ENCODE measurements around the gene NLRP7.
A peak's percentile ranks its signal among the peaks of the same experiment; 100 is the strongest.
"Not testable (repeated sequence)": the region's sequence is repeated elsewhere in the genome, so short reads cannot be mapped to it uniquely, and the experiment has no call there.

NLRP7 gene

GRCh38 chr19:54967611-54968010, 20.3 kb upstream of the NLRP7 start:
- ChIA-PET CTCF (no interaction called here), POLR2A (no interaction called here)
- H3K36me3 ChIP-seq (ENCODE audit: control insufficient read depth in 4 of 4, insufficient read depth in 4 of 4, low read length in 3 of 4): peaks cover 0 to 5% (median 2%) of the 10 kb centered on the region in 4 experiments
- no CpG with 5 or more reads among the region's 3 CpGs for WGBS (ENCODE audit: insufficient coverage)
- H3K27ac ChIP-seq (ENCODE audit: insufficient read depth in 1 of 2, low read depth in 1 of 2, low read length in 2 of 2, poor library complexity in 1 of 2, severe bottlenecking in 2 of 2): no peak overlapping the region
- H3K27me3 ChIP-seq (replicated peaks in 2 of 5; ENCODE audit: control insufficient read depth in 4 of 5, insufficient read depth in 5 of 5, low read length in 4 of 5): no peaks in the 10 kb centered on the region
- no peak for DNase-seq
- H3K9me3 ChIP-seq (ENCODE audit: control extremely low read depth in 1 of 5, control insufficient read depth in 4 of 5, insufficient read depth in 2 of 5, low read depth in 1 of 5, low read length in 4 of 5): no peaks in the 10 kb centered on the region
- H3K4me3 ChIP-seq (ENCODE audit: control insufficient read depth in 1 of 7, extremely low read depth in 1 of 7, insufficient read depth in 4 of 7, low read depth in 2 of 7, low read length in 6 of 7): no peak overlapping the region
- H3K4me1 ChIP-seq (ENCODE audit: control extremely low read depth in 1 of 4, control insufficient read depth in 4 of 4, insufficient read depth in 4 of 4, low read length in 3 of 4): peaks cover 0 to 7% (median 2%) of the 10 kb centered on the region in 4 experiments

GRCh38 chr19:54965055-54965454, 17.7 kb upstream of the NLRP7 start:
- H3K9me3 ChIP-seq (ENCODE audit: control extremely low read depth in 1 of 5, control insufficient read depth in 4 of 5, insufficient read depth in 2 of 5, low read depth in 1 of 5, low read length in 4 of 5); POLR2A ChIA-PET; H3K27me3 ChIP-seq (replicated peaks in 2 of 5; ENCODE audit: control insufficient read depth in 4 of 5, insufficient read depth in 5 of 5, low read length in 4 of 5); DNase-seq; H3K4me3 ChIP-seq (ENCODE audit: control insufficient read depth in 1 of 7, extremely low read depth in 1 of 7, insufficient read depth in 4 of 7, low read depth in 2 of 7, low read length in 6 of 7); CTCF ChIA-PET; H3K4me1 ChIP-seq (ENCODE audit: control extremely low read depth in 1 of 4, control insufficient read depth in 4 of 4, insufficient read depth in 4 of 4, low read length in 3 of 4); H3K36me3 ChIP-seq (ENCODE audit: control insufficient read depth in 4 of 4, insufficient read depth in 4 of 4, low read length in 3 of 4); H3K27ac ChIP-seq (ENCODE audit: insufficient read depth in 1 of 2, low read depth in 1 of 2, low read length in 2 of 2, poor library complexity in 1 of 2, severe bottlenecking in 2 of 2): not testable (repeated sequence)
- no CpG with 5 or more reads among the region's 15 CpGs for whole genome bisulfite sequencing (ENCODE audit: insufficient coverage)

DNA sequence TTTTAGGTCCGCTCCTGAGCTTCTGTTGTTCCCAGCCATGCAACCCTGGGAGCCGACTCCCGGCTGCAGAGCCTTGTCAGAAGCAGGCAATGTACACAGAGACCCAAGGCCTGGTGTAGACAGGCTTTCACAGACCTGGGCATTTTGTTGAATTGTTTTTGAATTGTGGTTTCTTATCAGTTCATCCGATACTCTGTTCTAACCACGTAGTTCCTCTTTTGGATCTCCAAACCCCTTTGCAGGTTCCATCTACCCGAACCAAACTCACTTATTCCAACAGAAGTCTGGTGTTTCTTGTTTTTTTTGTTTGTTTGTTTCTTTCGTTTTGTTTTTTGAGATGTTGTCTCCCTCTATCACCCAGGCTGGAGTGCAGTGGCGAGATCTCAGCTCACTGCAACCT, 12.5 kb upstream of the NLRP7 start:
- Histone ChIP-seq H3K4me1 (ENCODE audit: control extremely low read depth in 1 of 4, control insufficient read depth in 4 of 4, insufficient read depth in 4 of 4, low read length in 3 of 4) (peaks cover 0 to 25% (median 15%) of the 10 kb centered on the region in 4 experiments), H3K27ac (ENCODE audit: insufficient read depth in 1 of 2, low read depth in 1 of 2, low read length in 2 of 2, poor library complexity in 1 of 2, severe bottlenecking in 2 of 2) (no peak overlapping the region), H3K9me3 (ENCODE audit: control extremely low read depth in 1 of 5, control insufficient read depth in 4 of 5, insufficient read depth in 2 of 5, low read depth in 1 of 5, low read length in 4 of 5) (no peaks in the 10 kb centered on the region), H3K4me3 (ENCODE audit: control insufficient read depth in 1 of 7, extremely low read depth in 1 of 7, insufficient read depth in 4 of 7, low read depth in 2 of 7, low read length in 6 of 7) (peak overlapping the region in 2 of 7 experiments; percentile 47 to 52), H3K36me3 (ENCODE audit: control insufficient read depth in 4 of 4, insufficient read depth in 4 of 4, low read length in 3 of 4) (no peaks in the 10 kb centered on the region), H3K27me3 (replicated peaks in 2 of 5; ENCODE audit: control insufficient read depth in 4 of 5, insufficient read depth in 5 of 5, low read length in 4 of 5) (no peaks in the 10 kb centered on the region)
- 5% methylated on average over 4 of the region's 8 CpGs for WGBS (ENCODE audit: insufficient coverage)
- POLR2A ChIA-PET: no interaction called here
- DNase-seq: peak; percentile 90 to 98 (median 96)
- CTCF ChIA-PET: no interaction called here

DNA sequence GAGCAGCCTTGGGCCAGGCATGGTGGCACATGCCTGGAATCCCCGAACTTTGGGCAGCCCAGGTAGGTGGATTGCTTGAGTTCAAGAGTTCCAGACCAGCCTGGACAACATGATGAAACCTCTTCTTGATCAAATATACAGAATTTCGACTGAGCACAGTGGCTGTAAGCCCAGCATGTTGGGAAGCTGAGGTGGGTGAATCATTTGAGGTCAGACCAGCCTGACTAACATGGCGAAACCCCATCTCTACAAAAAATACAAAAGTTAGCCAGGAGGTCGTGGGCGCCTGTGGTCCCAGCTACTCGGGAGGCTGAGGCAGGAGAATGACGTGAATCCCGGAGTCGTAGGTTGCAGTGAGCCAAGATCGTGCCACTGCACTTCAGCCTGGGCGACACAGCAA, 8.0 kb upstream of the NLRP7 start:
- CTCF ChIA-PET: no interaction called here

DNA sequence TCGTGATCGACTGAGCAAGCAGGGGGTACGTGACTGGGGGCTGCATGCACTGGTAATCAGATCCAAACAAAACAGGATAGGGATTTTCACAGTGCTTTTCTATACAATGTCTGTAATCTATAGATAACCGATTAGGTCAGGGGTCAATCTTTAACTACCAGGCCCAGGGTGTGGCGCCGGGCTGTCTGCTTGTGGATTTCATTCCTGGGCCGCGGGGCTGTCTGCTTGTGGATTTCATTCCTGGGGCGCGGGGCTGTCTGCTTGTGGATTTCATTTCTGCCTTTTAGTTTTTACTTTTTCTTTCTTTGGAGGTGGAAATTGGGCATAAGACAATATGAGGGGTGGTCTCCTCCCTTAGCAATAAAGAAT, 6.0 kb upstream of the NLRP7 start:
- CTCF ChIA-PET: not testable (repeated sequence)

More for the DNA sequence above, 8.0 kb upstream of the NLRP7 start:
- Histone ChIP-seq H3K4me1 (ENCODE audit: control extremely low read depth in 1 of 4, control insufficient read depth in 4 of 4, insufficient read depth in 4 of 4, low read length in 3 of 4) (peaks cover 0 to 41% (median 28%) of the 10 kb centered on the region in 4 experiments), H3K36me3 (ENCODE audit: control insufficient read depth in 4 of 4, insufficient read depth in 4 of 4, low read length in 3 of 4) (no peaks in the 10 kb centered on the region), H3K9me3 (ENCODE audit: control extremely low read depth in 1 of 5, control insufficient read depth in 4 of 5, insufficient read depth in 2 of 5, low read depth in 1 of 5, low read length in 4 of 5) (no peaks in the 10 kb centered on the region), H3K4me3 (ENCODE audit: control insufficient read depth in 1 of 7, extremely low read depth in 1 of 7, insufficient read depth in 4 of 7, low read depth in 2 of 7, low read length in 6 of 7) (no peak overlapping the region), H3K27ac (ENCODE audit: insufficient read depth in 1 of 2, low read depth in 1 of 2, low read length in 2 of 2, poor library complexity in 1 of 2, severe bottlenecking in 2 of 2) (no peak overlapping the region), H3K27me3 (replicated peaks in 2 of 5; ENCODE audit: control insufficient read depth in 4 of 5, insufficient read depth in 5 of 5, low read length in 4 of 5) (no peaks in the 10 kb centered on the region)
- 97% methylated on average over 11 of the region's 11 CpGs for WGBS (ENCODE audit: insufficient coverage)
- POLR2A ChIA-PET: no interaction called here
- DNase-seq: no peak

DNA sequence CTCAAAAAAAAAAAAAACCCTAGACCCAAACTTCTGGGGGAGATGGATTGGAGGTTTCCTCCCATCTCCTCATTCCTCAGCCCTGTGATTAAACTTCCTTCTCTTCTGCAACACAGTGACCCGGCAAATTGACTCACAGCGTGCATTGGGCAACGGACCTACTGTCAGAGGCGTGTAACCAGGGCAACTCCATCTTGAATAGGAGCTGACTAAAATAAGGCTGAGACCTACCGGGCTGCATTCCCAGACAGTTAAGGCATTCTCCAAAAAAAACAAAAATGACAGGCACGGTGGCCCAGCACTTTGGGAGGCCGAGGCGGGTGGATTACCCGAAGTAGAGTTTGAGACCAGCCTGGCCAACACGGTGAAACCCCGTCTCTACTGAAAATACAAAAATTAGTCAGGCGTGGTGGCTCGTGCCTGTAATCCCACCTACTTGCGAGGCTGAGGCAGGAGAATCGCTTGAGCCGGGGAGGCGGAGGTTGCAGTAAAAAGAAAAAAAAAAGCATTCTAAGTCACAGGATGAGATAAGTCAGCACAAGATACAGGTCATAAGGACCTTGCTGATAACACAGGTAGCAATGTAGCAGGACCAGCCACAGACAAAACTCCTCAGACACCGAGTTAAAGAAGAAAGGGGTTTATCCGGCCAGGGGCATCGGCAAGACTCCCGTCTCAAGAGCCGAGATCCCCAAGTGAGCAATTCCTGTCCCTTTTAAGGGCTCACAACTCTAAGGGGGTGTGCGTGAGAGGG, 5.4 kb upstream of the NLRP7 start:
- Histone ChIP-seq H3K27ac (ENCODE audit: insufficient read depth in 1 of 2, low read depth in 1 of 2, low read length in 2 of 2, poor library complexity in 1 of 2, severe bottlenecking in 2 of 2) (no peak overlapping the region), H3K9me3 (ENCODE audit: control extremely low read depth in 1 of 5, control insufficient read depth in 4 of 5, insufficient read depth in 2 of 5, low read depth in 1 of 5, low read length in 4 of 5) (no peaks in the 10 kb centered on the region), H3K4me1 (ENCODE audit: control extremely low read depth in 1 of 4, control insufficient read depth in 4 of 4, insufficient read depth in 4 of 4, low read length in 3 of 4) (peaks cover 0 to 30% (median 21%) of the 10 kb centered on the region in 4 experiments), H3K4me3 (ENCODE audit: control insufficient read depth in 1 of 7, extremely low read depth in 1 of 7, insufficient read depth in 4 of 7, low read depth in 2 of 7, low read length in 6 of 7) (no peak overlapping the region), H3K27me3 (replicated peaks in 2 of 5; ENCODE audit: control insufficient read depth in 4 of 5, insufficient read depth in 5 of 5, low read length in 4 of 5) (no peaks in the 10 kb centered on the region), H3K36me3 (ENCODE audit: control insufficient read depth in 4 of 4, insufficient read depth in 4 of 4, low read length in 3 of 4) (no peaks in the 10 kb centered on the region)
- ChIA-PET CTCF (no interaction called here), POLR2A (interaction anchor here (0.6 kb wide), 1 partner anchor 13 kb away, joined by 3 read pairs; no protein-coding TSS in a partner anchor)
- peak in 2 of 3 donors; percentile 73 for DNase-seq
- 83% methylated on average over 21 of the region's 23 CpGs for WGBS (ENCODE audit: insufficient coverage)

More for the DNA sequence above, 6.0 kb upstream of the NLRP7 start:
- DNase-seq; H3K4me3 ChIP-seq (ENCODE audit: control insufficient read depth in 1 of 7, extremely low read depth in 1 of 7, insufficient read depth in 4 of 7, low read depth in 2 of 7, low read length in 6 of 7); H3K27me3 ChIP-seq (replicated peaks in 2 of 5; ENCODE audit: control insufficient read depth in 4 of 5, insufficient read depth in 5 of 5, low read length in 4 of 5); H3K36me3 ChIP-seq (ENCODE audit: control insufficient read depth in 4 of 4, insufficient read depth in 4 of 4, low read length in 3 of 4); H3K27ac ChIP-seq (ENCODE audit: insufficient read depth in 1 of 2, low read depth in 1 of 2, low read length in 2 of 2, poor library complexity in 1 of 2, severe bottlenecking in 2 of 2); H3K9me3 ChIP-seq (ENCODE audit: control extremely low read depth in 1 of 5, control insufficient read depth in 4 of 5, insufficient read depth in 2 of 5, low read depth in 1 of 5, low read length in 4 of 5); POLR2A ChIA-PET: not testable (repeated sequence)
- H3K4me1 ChIP-seq (ENCODE audit: control extremely low read depth in 1 of 4, control insufficient read depth in 4 of 4, insufficient read depth in 4 of 4, low read length in 3 of 4): peaks cover 0 to 31% (median 22%) of the 10 kb centered on the region in 4 experiments
- WGBS (ENCODE audit: insufficient coverage): 98% methylated on average over 8 of the region's 10 CpGs

DNA sequence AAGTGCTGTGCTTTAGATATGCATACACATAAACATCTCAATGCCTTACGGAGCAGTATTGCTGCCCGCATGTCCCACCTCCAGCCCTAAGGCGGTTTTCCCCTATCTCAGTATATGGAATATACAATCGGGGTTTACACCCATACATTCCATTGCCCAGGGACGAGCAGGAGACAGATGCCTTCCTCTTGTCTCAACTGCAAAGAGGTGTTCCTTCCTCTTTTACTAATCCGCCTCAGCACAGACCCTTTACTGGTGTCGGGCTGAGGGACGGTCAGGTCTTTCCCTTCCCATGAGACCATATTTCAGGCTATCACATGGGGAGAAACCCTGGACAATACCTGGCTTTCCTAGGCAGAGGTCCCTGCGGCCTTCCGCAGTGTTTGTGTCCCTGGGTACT, 3.2 kb upstream of the NLRP7 start:
- H3K27me3 ChIP-seq (replicated peaks in 2 of 5; ENCODE audit: control insufficient read depth in 4 of 5, insufficient read depth in 5 of 5, low read length in 4 of 5); H3K9me3 ChIP-seq (ENCODE audit: control extremely low read depth in 1 of 5, control insufficient read depth in 4 of 5, insufficient read depth in 2 of 5, low read depth in 1 of 5, low read length in 4 of 5); H3K4me3 ChIP-seq (ENCODE audit: control insufficient read depth in 1 of 7, extremely low read depth in 1 of 7, insufficient read depth in 4 of 7, low read depth in 2 of 7, low read length in 6 of 7); CTCF ChIA-PET; POLR2A ChIA-PET; H3K27ac ChIP-seq (ENCODE audit: insufficient read depth in 1 of 2, low read depth in 1 of 2, low read length in 2 of 2, poor library complexity in 1 of 2, severe bottlenecking in 2 of 2); H3K36me3 ChIP-seq (ENCODE audit: control insufficient read depth in 4 of 4, insufficient read depth in 4 of 4, low read length in 3 of 4): not testable (repeated sequence)
- peak in 1 of 3 donors; percentile 48 for DNase-seq
- H3K4me1 ChIP-seq (ENCODE audit: control extremely low read depth in 1 of 4, control insufficient read depth in 4 of 4, insufficient read depth in 4 of 4, low read length in 3 of 4): peaks cover 0 to 28% (median 20%) of the 10 kb centered on the region in 4 experiments
- WGBS (ENCODE audit: insufficient coverage): 0% methylated on average over 3 of the region's 10 CpGs
